ENCODE data around the gene LRRC49.

The LRRC49 gene

GRCh38 chr15:71052356-71052755 is 159.7 kb downstream of the LRRC49 start:
- Histone ChIP-seq H3K4me3 (ENCODE audit: low read depth in 1 of 2, low read length in 2 of 2) (no peak overlapping the region), H3K9ac (ENCODE audit: low read depth, low read length) (no peak overlapping the region), H4K20me1 (ENCODE audit: insufficient read depth, low read length) (no peaks in the 10 kb centered on the region), H3K4me2 (ENCODE audit: insufficient read depth, low read length) (no peak overlapping the region), H3K4me1 (ENCODE audit: insufficient read depth, low read length) (no peaks in the 10 kb centered on the region), H2AFZ (ENCODE audit: low read depth, low read length) (no peak overlapping the region), H3K27ac (ENCODE audit: low read length) (no peak overlapping the region), H3K79me2 (ENCODE audit: insufficient read depth, low read length) (no peaks in the 10 kb centered on the region), H3K27me3 (ENCODE audit: insufficient read depth, low read length, poor library complexity) (no peaks in the 10 kb centered on the region), H3K36me3 (ENCODE audit: insufficient read depth, low read length) (no peaks in the 10 kb centered on the region), H3K9me3 (ENCODE audit: insufficient read depth, low read length, severe bottlenecking) (no peaks in the 10 kb centered on the region)
- no peak for ATAC-seq (ENCODE audit: insufficient read depth, low read depth)
- no peak for DNase-seq
- no peak for TF ChIP-seq EZH2 (IDR thresholded peaks at IDR 0.05; ENCODE audit: borderline replicate concordance, low read depth, low read length, severe bottlenecking)
- TF ChIP-seq CTCF (IDR thresholded peaks at IDR 0.05; ENCODE audit: borderline replicate concordance, extremely low read depth, low read length, poor library complexity, severe bottlenecking): no peak

GRCh38 chr15:71054286-71054952 is 161.8 kb downstream of the LRRC49 start:
- H3K4me1 ChIP-seq (ENCODE audit: insufficient read depth, low read length): no peaks in the 10 kb centered on the region
- no peaks in the 10 kb centered on the region for H3K9me3 ChIP-seq (ENCODE audit: insufficient read depth, low read length, severe bottlenecking)
- H3K27ac ChIP-seq (ENCODE audit: low read length): no peak overlapping the region
- DNase-seq (no peak), ATAC-seq (ENCODE audit: insufficient read depth, low read depth) (no peak)
- no peaks in the 10 kb centered on the region for H3K36me3 ChIP-seq (ENCODE audit: insufficient read depth, low read length)
- no peak overlapping the region for H3K9ac ChIP-seq (ENCODE audit: low read depth, low read length)
- TF ChIP-seq CTCF (IDR thresholded peaks at IDR 0.05; ENCODE audit: borderline replicate concordance, extremely low read depth, low read length, poor library complexity, severe bottlenecking): no peak
- TF ChIP-seq EZH2 (IDR thresholded peaks at IDR 0.05; ENCODE audit: borderline replicate concordance, low read depth, low read length, severe bottlenecking): no peak
- no peaks in the 10 kb centered on the region for H3K79me2 ChIP-seq (ENCODE audit: insufficient read depth, low read length)
- H4K20me1 ChIP-seq (ENCODE audit: insufficient read depth, low read length): no peaks in the 10 kb centered on the region
- H2AFZ ChIP-seq (ENCODE audit: low read depth, low read length): no peak overlapping the region
- H3K4me3 ChIP-seq (ENCODE audit: low read depth in 1 of 2, low read length in 2 of 2): no peak overlapping the region
- H3K27me3 ChIP-seq (ENCODE audit: insufficient read depth, low read length, poor library complexity): no peaks in the 10 kb centered on the region
- no peak overlapping the region for H3K4me2 ChIP-seq (ENCODE audit: insufficient read depth, low read length)

- no peaks in the 10 kb centered on the region for H4K20me1 ChIP-seq (ENCODE audit: insufficient read depth, low read length)
- no peak overlapping the region for H3K4me3 ChIP-seq (ENCODE audit: low read depth in 1 of 2, low read length in 2 of 2)
- no peaks in the 10 kb centered on the region for H3K27me3 ChIP-seq (ENCODE audit: insufficient read depth, low read length, poor library complexity)
- no peak for ATAC-seq (ENCODE audit: insufficient read depth, low read depth)
- TF ChIP-seq EZH2 (IDR thresholded peaks at IDR 0.05; ENCODE audit: borderline replicate concordance, low read depth, low read length, severe bottlenecking) (no peak), CTCF (IDR thresholded peaks at IDR 0.05; ENCODE audit: borderline replicate concordance, extremely low read depth, low read length, poor library complexity, severe bottlenecking) (no peak)
- H3K36me3 ChIP-seq (ENCODE audit: insufficient read depth, low read length): no peaks in the 10 kb centered on the region
- no peak overlapping the region for H3K4me2 ChIP-seq (ENCODE audit: insufficient read depth, low read length)
- H3K9ac ChIP-seq (ENCODE audit: low read depth, low read length): no peak overlapping the region
- H3K4me1 ChIP-seq (ENCODE audit: insufficient read depth, low read length): no peaks in the 10 kb centered on the region
- no peaks in the 10 kb centered on the region for H3K79me2 ChIP-seq (ENCODE audit: insufficient read depth, low read length)
- no peak overlapping the region for H2AFZ ChIP-seq (ENCODE audit: low read depth, low read length)
- no peaks in the 10 kb centered on the region for H3K9me3 ChIP-seq (ENCODE audit: insufficient read depth, low read length, severe bottlenecking)
- no peak for DNase-seq
- no peak overlapping the region for H3K27ac ChIP-seq (ENCODE audit: low read length)
Observed at GRCh38 chr15:71055461-71055860, 162.8 kb downstream of the LRRC49 start.

Data from DND-41 (cell line).